Hematopoietic multipotent progenitor cell treated with erythropoietin and hydrocortisone succinate and interleukin-3 and kit ligand, for 6 days (in vitro differentiated cells): ENCODE results near the gene ATG13.
"Not testable (repeated sequence)": the region's sequence is repeated elsewhere in the genome, so short reads cannot be mapped to it uniquely, and the experiment has no call there.

Experiments
- DNase-seq: peaks from one replicate; pipeline ENCODE4 v3.0.0-alpha.2; 2015

The ATG13 gene

DNA sequence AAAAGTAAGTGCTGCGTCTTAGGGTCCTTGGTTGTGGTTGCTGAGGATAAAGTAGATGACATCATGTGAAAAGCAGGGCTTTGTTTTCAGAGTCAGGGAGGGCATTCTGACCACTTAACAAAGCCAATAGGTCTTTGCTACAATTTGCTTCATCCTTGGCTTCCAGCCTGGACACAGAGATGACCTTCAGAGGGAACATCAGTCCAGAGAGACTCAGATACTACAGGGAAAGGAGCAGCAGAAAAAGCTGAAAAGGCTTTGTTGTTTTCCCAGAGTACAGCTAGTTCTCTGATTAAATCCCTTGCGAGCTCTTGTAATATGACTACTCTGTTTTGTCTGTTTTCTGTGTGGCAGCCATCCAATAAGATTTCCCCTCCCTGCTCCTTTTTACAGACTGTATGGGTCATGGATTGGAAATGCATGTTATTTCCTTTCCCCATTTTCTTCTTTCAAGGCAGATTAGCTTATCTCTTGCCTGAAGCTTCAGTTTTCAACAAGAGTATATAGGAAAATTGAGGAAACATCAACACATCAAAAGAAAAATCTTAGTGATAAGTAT lies 31.9 kb downstream of the ATG13 start:
- DNase-seq, result no peak

DNA sequence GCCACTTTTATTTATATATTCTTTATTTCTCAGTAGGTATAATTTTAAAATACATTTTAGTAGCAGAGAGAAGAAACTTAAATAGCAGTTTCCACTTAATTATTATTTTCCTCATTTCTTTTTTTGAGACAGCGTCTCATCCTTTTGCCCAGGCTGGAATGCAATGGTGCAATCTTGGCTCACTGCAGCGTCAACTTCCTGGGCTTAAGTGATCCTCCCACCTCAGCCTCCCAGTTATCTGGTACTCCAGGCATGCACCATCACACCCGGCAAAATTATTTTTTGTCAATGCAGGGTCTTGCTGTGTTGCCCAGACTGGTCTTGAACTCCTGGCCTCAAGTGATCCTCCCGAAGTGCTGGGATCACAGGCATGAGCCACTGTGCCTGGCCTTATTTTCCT lies 38.3 kb downstream of the ATG13 start:
- no peak for DNase-seq

DNA sequence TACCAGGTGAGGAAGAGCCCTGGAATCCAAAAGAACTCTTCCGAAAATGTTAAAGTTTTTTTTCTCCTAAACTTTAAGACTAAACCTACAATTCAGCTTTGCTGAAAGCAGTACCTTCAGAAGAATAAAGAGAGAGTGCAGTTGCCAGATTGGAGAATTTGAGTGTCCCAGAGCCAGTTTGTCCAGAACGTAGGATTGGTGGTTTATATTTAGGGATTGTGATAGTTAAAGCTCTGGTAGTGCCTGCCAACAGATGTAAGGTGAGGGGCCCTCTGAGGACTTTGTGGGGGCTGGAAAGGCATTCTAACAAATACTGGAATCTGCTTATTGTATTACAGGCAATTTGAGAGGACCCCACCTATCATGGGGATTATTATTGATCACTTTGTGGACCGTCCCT lies 39.8 kb downstream of the ATG13 start:
- no peak for DNase-seq

DNA sequence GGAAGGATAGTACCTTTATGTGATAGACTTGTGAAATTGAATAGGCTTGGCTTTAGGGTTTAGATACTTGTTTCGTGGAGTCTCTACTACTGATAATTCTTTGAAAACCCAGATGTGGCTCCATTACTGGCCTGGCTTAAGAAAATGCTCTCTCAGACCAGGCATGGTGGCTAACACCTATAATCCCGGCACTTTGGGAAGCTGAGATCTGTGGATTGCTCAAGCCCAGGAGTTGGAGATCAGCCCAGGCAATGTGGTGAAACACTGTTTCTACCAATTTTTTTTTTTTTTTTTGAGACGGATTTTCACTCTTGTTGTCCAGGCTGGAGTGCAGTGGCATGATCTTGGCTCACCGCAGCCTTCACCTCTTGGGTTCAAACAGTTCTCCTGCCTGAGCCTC lies 40.9 kb downstream of the ATG13 start:
- DNase-seq, result no peak

DNA sequence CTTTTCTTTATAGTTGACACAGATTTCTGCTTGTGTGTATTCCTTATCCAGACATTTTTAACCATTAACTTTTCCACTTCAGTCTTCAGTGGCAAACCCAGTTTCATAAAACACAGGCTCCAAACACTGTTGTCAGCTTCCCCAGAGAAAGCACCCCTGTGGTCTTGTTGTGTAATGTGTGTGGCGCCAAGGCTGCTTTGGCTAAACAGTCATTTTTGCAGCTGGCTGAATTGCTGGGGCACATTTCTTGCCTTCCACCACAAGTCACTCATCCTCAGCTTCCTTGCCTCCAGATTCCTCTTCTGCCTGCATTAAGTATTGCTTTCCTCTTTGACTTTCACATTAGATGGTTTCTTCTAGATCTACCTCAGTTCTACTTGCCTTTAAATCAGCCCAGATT lies 42.6 kb downstream of the ATG13 start:
- DNase-seq, result peak; percentile 77

DNA sequence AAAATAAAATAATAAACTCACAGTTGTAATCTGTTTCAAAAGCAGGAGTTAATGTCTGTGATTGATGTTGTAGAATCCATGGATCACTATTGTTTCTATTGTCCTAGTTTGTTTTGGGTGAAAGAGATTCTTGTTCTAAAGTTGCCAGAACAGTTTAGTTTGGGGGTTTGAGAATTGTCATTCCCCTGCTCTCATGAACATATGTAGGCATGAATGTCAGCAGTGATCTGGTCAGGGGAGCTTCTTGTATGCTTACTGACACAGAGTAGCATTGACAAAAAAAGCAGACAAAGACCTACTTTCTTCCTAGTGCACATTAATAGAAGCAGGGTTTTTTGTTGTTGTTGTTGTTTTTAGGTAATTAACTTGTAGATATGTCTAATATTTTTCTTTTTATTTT lies 44.5 kb downstream of the ATG13 start:
- no peak for DNase-seq

DNA sequence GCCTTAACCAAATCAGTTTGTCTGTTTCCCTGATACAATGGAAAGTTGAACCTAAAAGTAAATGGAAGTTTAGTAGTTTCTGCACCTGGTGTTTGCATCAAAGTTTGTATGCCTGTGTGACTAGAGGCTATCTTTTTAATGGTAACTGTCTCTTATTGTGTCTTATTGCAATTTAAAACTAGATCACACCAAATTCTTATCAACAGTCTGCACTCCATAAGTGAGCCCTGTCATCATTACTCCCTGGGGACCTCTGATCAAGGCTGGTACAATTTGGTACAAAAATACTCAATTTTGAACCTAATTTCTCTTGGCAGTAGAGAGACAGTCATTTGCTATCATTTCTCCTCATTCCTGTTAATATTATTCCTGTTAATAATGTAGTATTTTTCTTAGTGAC lies 45.0 kb downstream of the ATG13 start:
- DNase-seq, result peak; percentile 68

DNA sequence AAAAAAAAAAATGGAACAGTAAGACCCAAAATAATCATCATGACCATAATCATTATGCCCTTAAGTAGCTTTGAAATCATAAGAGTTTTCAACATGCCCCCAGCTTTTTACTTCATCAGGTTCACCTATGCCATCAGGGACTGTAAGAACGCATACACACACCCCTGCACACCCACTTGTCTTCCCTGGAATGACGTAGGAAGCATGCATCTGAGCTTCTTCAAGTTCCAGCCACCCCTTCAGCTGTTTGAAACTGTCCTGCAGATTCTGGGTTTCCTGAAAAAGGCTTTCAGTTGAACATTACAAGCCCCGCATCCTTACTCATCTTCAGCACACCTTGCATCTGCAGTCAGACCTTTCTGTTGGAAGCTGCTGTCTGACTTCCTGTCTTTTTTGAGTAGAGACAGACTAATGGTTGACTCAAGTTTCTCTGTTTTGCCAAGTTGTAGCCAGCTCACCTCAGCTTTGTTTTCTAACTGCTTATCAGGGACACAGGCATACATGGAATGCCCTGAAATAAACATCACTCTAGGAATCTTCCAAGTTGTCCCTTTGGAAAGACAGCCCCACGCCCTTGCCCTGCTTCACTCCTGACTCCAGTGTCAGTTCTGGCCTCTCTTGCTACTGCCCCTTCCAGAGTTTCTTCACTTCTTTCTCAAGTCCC lies 46.1 kb downstream of the ATG13 start:
- DNase-seq, result no peak

DNA sequence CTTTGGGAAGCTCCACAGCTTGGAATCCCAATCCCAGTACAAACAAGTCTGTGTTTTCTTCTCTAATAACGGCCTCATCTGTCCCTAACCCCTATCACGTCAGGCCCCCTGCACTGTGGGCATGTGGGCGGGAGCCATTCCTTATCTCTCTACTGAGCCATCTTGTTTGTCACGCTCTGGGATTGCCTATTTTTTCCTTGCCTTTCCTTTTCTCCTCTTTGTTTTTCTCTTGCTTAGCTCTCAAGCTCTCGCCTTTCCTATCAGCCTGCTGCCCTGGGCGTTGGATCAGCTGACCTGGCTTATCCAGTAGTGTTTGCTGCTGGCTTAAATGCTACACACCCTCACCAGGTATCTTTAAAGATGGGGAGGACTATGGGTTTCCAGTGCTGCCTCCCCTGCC lies 47.3 kb downstream of the ATG13 start:
- DNase-seq, result peak; percentile 71

DNA sequence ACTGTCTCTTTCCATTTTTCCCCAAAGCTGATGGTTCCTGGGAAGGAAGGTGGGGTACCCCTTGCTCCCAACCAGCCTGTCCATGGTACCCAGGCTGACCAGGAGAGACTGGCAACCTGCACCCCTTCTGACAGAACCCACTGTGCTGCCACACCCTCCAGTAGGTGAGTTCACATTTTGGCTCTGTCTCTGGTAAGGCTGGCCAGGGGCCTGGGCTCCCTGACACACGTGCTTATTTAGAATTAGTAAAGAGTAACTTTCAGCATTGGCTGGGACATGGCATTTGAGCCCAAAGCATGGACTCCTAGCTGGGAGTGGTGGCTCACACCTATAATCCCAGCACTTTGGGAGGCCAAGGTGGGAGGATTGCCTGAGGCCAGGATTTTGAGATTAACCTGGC lies 48.0 kb downstream of the ATG13 start:
- no peak for DNase-seq

DNA sequence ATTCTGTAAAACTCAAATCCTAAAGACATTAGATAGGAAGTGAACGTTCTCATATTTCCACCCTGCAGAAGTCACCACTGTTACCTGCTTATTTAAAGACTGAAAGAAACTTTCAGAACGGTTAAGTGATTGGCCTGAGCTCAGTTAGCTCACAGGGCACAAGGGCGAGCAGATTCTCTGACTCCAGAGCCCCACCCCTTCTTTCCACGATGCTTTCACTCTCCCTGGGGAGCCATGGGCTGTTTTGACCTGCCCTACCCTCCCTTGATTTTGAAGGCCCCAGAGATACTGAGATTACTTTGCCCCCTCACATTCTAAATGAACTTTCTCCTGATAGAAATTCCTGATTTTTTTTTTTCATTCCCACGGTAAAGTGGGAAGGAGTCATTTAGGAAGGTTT lies 49.2 kb downstream of the ATG13 start:
- no peak for DNase-seq

DNA sequence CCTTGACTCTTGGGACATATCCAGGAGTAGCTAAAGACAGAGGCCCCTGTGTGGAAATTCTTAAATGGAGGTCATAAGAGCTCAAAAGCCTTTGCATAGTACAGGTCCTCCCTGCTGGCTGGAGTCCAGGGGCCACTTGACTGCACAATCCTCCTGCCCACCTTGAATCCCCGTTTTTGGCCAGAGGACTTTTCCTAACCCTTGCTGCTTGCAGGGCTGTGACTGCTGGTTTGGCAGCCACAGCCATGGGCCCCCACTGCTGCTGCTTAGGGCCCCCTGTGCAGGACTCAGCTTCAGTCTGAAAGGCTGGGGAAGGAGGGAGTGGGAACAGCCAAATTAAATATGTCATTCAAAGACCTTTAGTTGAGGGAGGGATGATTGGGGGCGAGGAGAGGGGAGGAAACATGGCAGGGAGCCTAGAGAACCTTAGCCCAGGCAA lies 49.7 kb downstream of the ATG13 start:
- no peak for DNase-seq

DNA sequence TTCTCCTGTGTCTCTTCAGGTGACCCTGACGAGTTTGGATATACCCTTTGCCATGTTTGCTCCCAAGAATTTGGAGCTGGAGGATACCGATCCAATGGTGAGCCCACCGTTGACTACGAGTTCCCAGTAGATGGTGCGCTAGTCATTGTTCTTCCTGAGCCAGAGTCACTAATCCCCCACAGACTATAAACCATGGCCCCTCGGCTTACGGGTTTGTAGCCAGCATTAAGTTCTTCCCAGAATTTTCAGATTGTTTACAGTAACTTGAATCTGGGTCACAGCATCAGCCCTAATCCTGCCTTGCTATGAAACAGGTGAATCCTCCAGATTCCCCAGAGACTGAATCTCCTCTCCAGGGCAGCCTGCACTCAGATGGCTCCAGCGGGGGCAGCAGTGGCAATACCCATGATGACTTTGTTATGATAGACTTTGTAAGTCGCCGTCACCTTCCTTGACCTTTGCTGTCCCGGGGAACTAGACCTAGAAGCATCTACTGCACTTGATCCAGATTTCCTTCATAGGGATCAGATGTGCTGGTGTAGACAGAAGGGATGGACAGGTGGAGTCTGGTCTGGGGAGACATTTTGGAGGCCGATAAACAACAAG lies 51.2 kb downstream of the ATG13 start:
- DNase-seq, result no peak

DNA sequence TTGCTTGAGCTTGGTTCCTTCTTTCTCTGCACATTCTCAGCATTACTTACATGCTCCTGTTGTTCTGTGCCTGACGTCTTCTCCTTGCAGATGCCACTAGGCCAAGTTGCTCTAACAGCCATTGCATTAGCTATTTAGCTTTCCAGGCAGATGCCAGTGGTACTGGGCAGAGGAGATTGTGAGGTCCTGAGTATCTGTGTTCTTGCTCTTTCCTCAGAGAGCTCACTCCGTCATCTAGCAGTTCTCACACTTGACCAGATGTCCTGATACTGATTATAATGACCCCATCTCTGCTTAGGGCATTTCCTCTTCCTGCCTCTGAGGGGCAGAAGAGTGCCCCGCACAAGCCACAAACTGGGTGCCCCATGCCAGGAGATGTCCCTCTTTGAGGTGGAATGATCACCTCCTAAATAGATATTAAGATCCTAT lies 52.4 kb downstream of the ATG13 start:
- peak; percentile 89 for DNase-seq

DNA sequence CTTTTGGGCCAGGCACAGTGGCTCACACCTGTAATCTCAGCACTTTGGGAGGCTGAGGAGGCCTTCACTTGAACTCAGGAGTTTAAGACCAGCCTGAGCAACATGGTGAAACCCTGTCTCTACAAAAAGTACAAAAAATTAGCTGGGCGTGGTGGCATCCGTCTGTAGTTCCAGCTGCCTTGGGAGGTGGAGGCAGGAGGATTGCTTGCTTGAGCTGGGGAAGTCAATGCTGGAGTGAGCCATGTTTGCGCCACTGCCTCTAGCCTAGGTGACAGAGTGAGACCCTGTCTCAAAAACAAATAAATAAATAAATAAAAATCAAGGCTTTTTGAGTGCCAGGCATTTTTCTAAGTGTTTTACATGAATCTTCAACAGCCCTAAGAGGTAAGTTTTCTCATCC lies 53.2 kb downstream of the ATG13 start:
- not testable (repeated sequence) for DNase-seq

DNA sequence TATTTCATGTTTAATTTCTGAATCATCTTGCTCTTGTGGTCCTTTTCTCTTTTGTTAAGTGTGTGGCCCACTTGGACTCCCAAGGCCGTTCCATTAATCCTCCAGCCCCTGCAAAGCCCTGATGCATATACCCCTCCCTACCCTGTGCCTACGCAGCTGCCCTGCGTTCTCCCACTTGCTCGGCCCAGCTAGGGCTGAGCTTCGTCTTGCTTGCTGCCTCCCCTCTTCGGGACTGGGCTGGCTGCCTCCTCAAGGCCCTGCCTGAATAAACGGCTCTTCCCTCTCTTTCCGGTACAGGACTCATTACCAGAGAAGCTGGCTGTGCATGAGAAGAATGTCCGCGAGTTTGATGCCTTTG lies 54.6 kb downstream of the ATG13 start:
- DNase-seq, result no peak

DNA sequence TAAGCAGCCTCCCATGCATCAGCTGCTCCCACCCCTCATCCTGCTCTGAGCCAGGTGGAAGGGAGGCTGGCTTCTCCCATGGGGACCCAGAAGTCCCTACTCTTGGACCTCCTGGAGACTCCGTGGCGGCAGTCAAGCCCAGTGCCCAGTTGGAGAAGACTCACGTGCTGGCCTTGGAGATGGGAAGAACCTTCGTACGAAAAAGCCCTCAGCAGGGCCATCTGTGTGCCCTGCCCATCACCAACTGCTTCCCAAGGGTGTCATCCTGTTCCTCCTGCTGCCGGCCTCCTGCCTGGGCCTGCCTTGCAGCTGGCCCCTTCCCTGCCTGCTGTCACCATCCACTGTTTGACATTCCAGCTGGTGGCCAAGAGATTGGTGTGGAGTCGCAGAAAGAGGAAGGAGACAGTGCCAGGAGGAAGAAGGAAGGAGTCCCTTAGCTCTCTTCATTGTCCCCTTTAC lies 55.1 kb downstream of the ATG13 start:
- DNase-seq, result no peak

DNA sequence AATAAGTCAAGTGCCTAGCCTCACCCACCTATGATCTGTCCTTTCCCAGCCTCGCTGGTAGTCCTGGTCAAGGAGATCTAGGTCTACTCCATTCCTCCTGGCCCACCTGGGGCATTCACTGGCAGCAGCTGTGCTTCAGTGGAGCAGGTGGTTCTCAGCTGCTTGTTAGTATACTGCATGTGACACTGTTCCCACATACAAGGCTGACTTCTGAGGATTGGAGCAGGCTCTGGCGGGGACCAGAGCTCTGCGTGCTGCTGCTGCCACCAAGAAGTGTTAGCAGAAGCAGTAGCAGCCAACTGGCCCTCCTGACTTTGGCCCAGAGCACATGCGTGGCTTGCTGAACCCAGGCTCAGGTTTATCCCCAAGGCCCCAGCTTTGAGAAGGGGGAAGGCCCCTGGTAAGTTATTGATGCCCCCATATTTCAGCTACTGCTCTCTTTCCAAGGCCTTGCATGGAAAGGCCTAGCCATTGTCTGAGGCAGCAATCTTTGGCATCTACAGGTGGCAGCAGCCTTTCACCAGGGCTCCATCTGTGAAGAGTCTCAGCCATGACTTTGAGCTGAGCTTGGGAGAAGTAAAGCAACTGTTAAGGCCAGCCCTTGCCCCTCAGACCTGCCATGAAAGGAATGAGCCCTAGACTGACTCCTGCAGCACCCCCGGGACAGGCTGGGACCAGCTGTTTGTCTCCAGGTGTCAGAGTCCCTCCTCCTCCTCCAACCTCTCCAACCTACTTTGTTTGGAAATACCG lies 56.5 kb downstream of the ATG13 start:
- no peak for DNase-seq

DNA sequence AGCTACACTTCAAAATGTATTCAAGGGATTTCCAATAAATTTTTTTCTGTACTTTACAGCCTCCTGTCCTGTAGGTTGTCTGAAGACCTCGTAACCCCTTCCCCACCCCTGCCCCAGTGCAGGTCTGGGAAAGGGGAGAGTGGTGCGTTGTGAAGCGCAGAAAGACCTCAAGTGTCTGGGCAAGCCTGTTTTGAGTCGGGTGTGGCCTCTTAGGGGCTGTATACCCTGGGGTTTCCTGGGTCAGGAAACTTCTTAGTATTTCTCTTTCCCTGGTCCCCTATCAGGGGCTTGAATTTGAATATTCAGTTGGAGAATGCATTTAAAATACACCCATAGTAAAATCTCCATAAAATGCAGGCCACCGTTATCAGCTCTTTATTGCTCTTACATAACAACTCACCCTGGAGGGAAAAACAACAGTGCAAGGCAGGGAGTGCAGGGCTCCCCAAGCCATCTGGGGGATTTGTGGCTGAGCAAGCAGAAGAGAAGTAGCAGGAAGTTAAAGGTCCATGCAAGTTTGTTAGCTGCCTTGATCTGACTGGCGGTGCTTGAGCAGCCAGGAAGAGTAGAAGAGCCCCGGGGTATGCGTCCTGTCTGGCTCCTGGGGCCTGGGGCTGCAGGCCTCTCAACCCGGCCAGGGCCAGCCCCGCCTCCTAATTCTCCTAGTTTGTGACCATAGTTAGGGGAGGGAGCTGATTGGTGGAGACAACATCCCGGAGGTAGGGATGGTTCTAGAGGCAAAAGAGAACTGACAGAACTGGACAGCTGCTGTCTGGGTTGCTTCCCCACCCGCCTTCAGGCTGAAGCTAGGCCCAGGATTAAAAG lies 57.3 kb downstream of the ATG13 start:
- peak; percentile 59 for DNase-seq

DNA sequence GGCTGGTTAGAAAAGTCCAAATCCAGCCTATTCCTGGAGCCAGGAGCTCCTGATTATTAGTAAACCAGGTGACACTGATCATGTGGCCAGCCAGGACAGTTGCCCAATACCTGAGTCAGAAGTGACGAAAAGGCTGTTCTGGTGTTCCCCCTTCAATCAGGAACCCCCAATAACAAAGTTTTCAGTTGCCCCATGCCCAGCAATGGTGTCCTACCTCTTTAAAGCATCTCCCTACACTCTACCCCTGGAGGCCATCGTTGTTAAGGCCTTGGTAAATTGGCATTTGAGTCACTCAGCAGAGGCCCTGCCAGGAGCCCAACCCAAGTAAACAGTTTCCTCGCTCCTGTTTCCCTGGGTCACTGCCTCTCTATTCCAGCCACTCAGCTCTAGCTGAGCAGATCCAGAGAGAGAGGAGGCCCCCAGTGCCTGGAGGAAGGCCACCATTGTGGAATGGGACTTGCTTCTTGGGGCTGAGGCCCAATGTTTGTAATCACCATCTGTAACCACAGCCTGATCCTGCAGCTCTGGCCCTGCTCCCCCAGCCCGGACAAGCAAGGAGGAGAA lies 58.0 kb downstream of the ATG13 start:
- DNase-seq, result peak; percentile 15

DNA sequence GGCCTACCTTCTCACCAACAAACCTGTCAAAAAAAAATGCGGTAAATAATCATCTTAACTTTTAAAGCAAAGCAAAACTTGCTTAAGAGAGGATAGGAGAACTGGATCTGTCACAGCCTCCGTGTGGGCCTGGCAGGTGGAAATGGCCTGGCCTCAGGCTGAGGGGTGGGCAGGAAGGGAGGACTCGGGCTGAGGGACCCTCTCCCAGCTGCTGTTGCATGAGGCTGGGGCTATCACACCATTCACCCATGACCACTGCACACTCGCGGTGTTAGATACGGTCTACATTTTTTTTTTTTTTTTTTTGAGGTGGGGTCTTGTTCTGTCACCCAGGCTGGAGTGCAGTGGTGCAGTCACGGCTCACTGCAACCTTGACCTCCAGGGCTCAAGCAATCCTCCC lies 58.6 kb downstream of the ATG13 start:
- DNase-seq, result no peak

DNA sequence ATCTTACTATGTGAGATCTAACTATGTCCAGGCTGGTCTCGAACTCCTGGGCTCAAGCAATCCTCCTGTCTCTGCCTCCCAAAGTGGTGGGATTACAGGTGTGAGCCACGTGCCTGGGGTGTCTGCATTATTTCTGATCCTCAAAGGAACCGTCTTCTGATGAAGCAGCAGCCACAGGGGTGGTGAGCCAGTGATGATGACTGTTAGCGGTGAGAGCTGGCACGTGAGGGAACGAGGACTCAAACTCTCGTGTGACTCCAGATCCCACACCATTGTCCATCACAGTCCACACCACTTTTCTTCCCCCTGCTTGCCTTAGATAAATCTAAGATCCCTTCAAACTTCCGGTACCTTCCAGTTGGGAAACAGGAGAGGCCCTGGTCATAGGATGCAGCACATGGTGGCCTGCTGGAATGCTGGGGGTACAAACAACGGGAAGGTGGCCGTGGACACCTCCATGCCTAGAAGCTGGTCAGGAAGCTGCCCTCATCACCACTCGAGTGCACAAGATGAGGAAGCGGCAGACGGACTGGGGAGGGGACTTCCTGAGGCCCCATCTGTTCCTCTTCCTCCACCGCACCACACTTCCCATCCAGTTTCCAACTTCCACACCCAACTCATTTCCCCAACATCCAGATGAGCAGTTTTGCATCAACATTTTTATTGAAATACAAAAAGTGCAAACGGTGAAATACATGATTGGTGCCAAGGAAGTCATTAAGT lies 59.2 kb downstream of the ATG13 start:
- DNase-seq, result peak; percentile 19
